K562 (cell line): ENCODE data around the gene UBE2I. TPM values are rescaled to one million over a fixed set of nuclear protein-coding genes. Genes with fewer than 3 reads are reported as not detected.

Experiments used
- ASH1L ChIP-seq: fragments of 450-650 bp; IDR thresholded peaks from 2 replicates; pipeline ENCODE4 v1.6.1; 2018; ENCODE audit warnings: borderline replicate concordance, mild to moderate bottlenecking, low read depth; ENCODE audit not compliant: partially characterized antibody
- BDP1 ChIP-seq: IDR thresholded peaks from 3 replicates; pipeline ENCODE4 v1.6.1; 2011; ENCODE audit not compliant: insufficient read length, insufficient read depth
- BHLHE40 ChIP-seq: IDR thresholded peaks from 2 replicates; pipeline ENCODE4 v1.6.1; 2011; ENCODE audit warnings: low read length, improper control_type of control experiment
- CBX5 ChIP-seq: IDR thresholded peaks from 2 replicates; pipeline ENCODE4 v1.6.1; 2014; ENCODE audit warnings: low read depth, borderline replicate concordance
- EHMT2 ChIP-seq: fragments of 450-650 bp; IDR thresholded peaks from 2 replicates; pipeline ENCODE4 v1.6.1; 2018; ENCODE audit warnings: antibody characterized with exemption
- ELF1 ChIP-seq: fragments of 200-800 bp; sonication (Bioruptor generic); IDR thresholded peaks from 2 replicates; pipeline ENCODE4 v1.6.1; 2016; ENCODE audit warnings: missing genetic modification characterization, missing compliant biosample characterization
- GABPA ChIP-seq: fragments of 200-800 bp; sonication (Bioruptor generic); conservative IDR thresholded peaks from 2 replicates; pipeline ENCODE4 v1.6.1; 2016; ENCODE audit warnings: low read depth, missing genetic modification characterization, missing compliant biosample characterization
- NFIC ChIP-seq: fragments of 450-650 bp; IDR thresholded peaks from 2 replicates; pipeline ENCODE4 v1.6.1; 2017; ENCODE audit warnings: mild to moderate bottlenecking, inconsistent platforms
- POLR2G ChIP-seq: fragments of 200-400 bp; formaldehyde crosslinking; IDR thresholded peaks from 2 replicates; pipeline ENCODE4 v1.6.1; 2017; ENCODE audit warnings: low read depth, mild to moderate bottlenecking, antibody characterized with exemption, low read length, moderate library complexity
- RAD21 ChIP-seq, 2 experiments: fragments of 250-450 bp in 1 of 2; fragments of 450-650 bp in 1 of 2; sonication (Bioruptor Pico) in 1 of 2; formaldehyde crosslinking in 1 of 2; IDR thresholded peaks in 1 of 2; conservative IDR thresholded peaks in 1 of 2; 2 replicates each; pipeline versions ENCODE4 v1.4.0 to v1.8.0; 2020 to 2022; ENCODE audit warnings: mild to moderate bottlenecking in 2 of 2, moderate library complexity in 1 of 2
- RBM22 ChIP-seq: fragments of 200-400 bp; formaldehyde crosslinking; IDR thresholded peaks from 2 replicates; pipeline ENCODE4 v1.6.1; 2018; ENCODE audit warnings: low read length, low read depth; ENCODE audit not compliant: poor library complexity, severe bottlenecking
- TRIM24 ChIP-seq, 2 experiments: fragments of 450-650 bp; IDR thresholded peaks; 2 replicates each; pipeline ENCODE4 v1.6.1; 2016
- ZBTB17 ChIP-seq: fragments of 450-650 bp; formaldehyde crosslinking; IDR thresholded peaks from 2 replicates; pipeline ENCODE4 v1.4.0; 2020; ENCODE audit warnings: mild to moderate bottlenecking
- ZBTB8A ChIP-seq: fragments of 450-650 bp; IDR thresholded peaks from 2 replicates; pipeline ENCODE4 v1.6.1; 2018; ENCODE audit warnings: mild to moderate bottlenecking, moderate library complexity; ENCODE audit not compliant: partially characterized antibody
- ZC3H4 ChIP-seq: sonication (generic); formaldehyde crosslinking; IDR thresholded peaks from 2 replicates; pipeline ENCODE4 v1.9.0; 2021; ENCODE audit warnings: missing genetic modification reagents, borderline replicate concordance
- ZNF431 ChIP-seq: sonication (generic); formaldehyde crosslinking; IDR thresholded peaks from 2 replicates; pipeline ENCODE4 v1.8.0; 2022; ENCODE audit warnings: mild to moderate bottlenecking, missing genetic modification reagents
- polyA plus RNA-seq, 8 experiments: library from polyadenylated mRNA; depleted of rRNA in 4 of 8; stranded (reverse) in 5 of 8; unstranded in 3 of 8; fragments of >200 nt; fragmentation: Nextera tagmentation in 2 of 8; fragmentation: Illumina TruSeq in 1 of 8; extraction: Ambion mirVana in 2 of 8; extraction: Trizol in 1 of 8; gene quantifications; 2 replicates each; pipeline versions ENCODE4 v1.2.1 to v1.2.3, GENCODE V29; 2011 to 2014; ENCODE audit warnings: inconsistent platforms in 1 of 8, missing spikeins in 1 of 8
- total RNA-seq, 7 experiments: library from RNA; depleted of rRNA in 6 of 7; stranded (reverse); fragments of >200 nt in 6 of 7; fragmentation: Illumina TruSeq in 2 of 7; extraction: Trizol in 2 of 7; gene quantifications; 2 replicates each; pipeline versions ENCODE4 v1.2.1 to v1.2.3, GENCODE V29; 2011 to 2021; ENCODE audit warnings: low replicate concordance in 1 of 7
- TF ChIP-seq, protein P1 (sequence below): fragments of 450-650 bp; formaldehyde crosslinking; IDR thresholded peaks from 2 replicates; pipeline ENCODE4 v1.4.0; 2020; ENCODE audit warnings: mild to moderate bottlenecking, moderate library complexity
- TF ChIP-seq, protein P2 (sequence below), 2 experiments: fragments of 250-450 bp in 1 of 2; fragments of 450-650 bp in 1 of 2; sonication (Bioruptor Pico) in 1 of 2; IDR thresholded peaks; 2 replicates each; pipeline versions ENCODE4 v1.6.1 to v1.8.0; 2016 to 2021; ENCODE audit warnings: mild to moderate bottlenecking in 2 of 2, moderate library complexity in 2 of 2, missing compliant biosample characterization in 1 of 2, missing genetic modification characterization in 1 of 2
- TF ChIP-seq, protein P3 (sequence below): fragments of 450-650 bp; formaldehyde crosslinking; IDR thresholded peaks from 2 replicates; pipeline ENCODE4 v1.4.0; 2020; ENCODE audit warnings: mild to moderate bottlenecking, moderate library complexity
- TF ChIP-seq, protein P4 (sequence below): IDR thresholded peaks from 2 replicates; pipeline ENCODE4 v1.6.1; 2011; ENCODE audit warnings: borderline replicate concordance, low read depth, mild to moderate bottlenecking, moderate library complexity, low read length; ENCODE audit not compliant: insufficient read depth, poor library complexity, severe bottlenecking

Gene UBE2I
- total and polyA plus RNA-seq, 9 of the 15 experiments (the other 6 are each of a cell fraction or from before 2014, with no cell fraction given), result 36.6 to 254 (median 104) TPM

DNA sequence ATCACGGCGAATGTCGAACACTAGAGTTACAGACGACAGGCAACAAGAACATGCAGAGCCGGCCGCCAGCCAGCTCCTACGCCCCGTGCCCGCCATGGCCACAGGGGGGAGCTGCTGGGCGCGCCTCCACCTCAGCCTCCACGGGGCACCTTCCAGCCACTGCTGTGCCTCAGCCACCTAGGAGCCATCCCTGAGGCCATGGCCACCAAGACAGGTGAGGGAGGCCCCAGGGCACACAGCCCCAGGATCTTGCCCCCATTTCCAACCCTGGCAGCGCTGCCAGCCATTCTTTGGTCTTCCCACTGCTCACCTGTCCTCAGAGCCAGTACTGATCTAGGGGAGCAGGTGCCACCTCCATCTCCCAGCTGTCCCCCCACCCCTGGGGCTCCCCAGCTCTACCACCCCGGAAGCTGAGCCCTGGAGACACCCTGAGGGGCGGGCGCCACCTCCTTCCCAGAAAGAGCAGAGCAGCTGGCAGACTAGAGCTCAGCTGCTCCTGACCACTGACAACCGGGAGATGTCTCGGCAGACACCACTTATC lies 54.1 kb downstream of the UBE2I start (continued):
- TF ChIP-seq ZBTB8A, result no peak
- peak; percentile 64 to 81 for TF ChIP-seq RAD21 (CRISPR knock-in tag; conservative IDR thresholded peaks at IDR 0.05 in 1 of 2, IDR thresholded peaks at IDR 0.05 in 1 of 2)
- peak; percentile 52 for TF ChIP-seq POLR2G
- TF ChIP-seq, protein P1, sequence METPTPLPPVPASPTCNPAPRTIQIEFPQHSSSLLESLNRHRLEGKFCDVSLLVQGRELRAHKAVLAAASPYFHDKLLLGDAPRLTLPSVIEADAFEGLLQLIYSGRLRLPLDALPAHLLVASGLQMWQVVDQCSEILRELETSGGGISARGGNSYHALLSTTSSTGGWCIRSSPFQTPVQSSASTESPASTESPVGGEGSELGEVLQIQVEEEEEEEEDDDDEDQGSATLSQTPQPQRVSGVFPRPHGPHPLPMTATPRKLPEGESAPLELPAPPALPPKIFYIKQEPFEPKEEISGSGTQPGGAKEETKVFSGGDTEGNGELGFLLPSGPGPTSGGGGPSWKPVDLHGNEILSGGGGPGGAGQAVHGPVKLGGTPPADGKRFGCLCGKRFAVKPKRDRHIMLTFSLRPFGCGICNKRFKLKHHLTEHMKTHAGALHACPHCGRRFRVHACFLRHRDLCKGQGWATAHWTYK, result peak; percentile 24; the same call in 1 of the 2 replicates
- TF ChIP-seq ASH1L, result no peak
- TF ChIP-seq, protein P2, sequence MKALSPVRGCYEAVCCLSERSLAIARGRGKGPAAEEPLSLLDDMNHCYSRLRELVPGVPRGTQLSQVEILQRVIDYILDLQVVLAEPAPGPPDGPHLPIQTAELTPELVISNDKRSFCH (CRISPR knock-in tag; IDR thresholded peaks at IDR 0.05), result no peak
- TF ChIP-seq, protein P2 (tag; IDR thresholded peaks at IDR 0.05), result no peak
- no peak for TF ChIP-seq TRIM24 (IDR thresholded peaks at IDR 0.05)
- peak; percentile 28; the same call in 1 of the 2 replicates for TF ChIP-seq NFIC
- no peak for TF ChIP-seq GABPA (tag)
- no peak for TF ChIP-seq BDP1
- no peak for TF ChIP-seq EHMT2
- TF ChIP-seq, protein P3, sequence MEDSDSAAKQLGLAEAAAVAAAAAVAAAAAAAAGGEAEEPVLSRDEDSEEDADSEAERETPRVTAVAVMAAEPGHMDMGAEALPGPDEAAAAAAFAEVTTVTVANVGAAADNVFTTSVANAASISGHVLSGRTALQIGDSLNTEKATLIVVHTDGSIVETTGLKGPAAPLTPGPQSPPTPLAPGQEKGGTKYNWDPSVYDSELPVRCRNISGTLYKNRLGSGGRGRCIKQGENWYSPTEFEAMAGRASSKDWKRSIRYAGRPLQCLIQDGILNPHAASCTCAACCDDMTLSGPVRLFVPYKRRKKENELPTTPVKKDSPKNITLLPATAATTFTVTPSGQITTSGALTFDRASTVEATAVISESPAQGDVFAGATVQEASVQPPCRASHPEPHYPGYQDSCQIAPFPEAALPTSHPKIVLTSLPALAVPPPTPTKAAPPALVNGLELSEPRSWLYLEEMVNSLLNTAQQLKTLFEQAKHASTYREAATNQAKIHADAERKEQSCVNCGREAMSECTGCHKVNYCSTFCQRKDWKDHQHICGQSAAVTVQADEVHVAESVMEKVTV (CRISPR knock-in tag), result peak; percentile 51; the same call in 1 of the 2 replicates
- peak; percentile 18; the same call in 1 of the 2 replicates for TF ChIP-seq BHLHE40
- no peak for TF ChIP-seq ZNF431
- no peak for TF ChIP-seq ELF1 (tag)
- no peak for TF ChIP-seq ZBTB17 (CRISPR knock-in tag)
- TF ChIP-seq, protein P4, sequence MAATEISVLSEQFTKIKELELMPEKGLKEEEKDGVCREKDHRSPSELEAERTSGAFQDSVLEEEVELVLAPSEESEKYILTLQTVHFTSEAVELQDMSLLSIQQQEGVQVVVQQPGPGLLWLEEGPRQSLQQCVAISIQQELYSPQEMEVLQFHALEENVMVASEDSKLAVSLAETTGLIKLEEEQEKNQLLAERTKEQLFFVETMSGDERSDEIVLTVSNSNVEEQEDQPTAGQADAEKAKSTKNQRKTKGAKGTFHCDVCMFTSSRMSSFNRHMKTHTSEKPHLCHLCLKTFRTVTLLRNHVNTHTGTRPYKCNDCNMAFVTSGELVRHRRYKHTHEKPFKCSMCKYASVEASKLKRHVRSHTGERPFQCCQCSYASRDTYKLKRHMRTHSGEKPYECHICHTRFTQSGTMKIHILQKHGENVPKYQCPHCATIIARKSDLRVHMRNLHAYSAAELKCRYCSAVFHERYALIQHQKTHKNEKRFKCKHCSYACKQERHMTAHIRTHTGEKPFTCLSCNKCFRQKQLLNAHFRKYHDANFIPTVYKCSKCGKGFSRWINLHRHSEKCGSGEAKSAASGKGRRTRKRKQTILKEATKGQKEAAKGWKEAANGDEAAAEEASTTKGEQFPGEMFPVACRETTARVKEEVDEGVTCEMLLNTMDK, result peak; percentile 59
- TF ChIP-seq CBX5, result no peak
- peak; percentile 53 for TF ChIP-seq RBM22
- no peak for TF ChIP-seq ZC3H4 (CRISPR knock-in tag)
